ENCODE results near the gene KRTAP5-11. TPM values are rescaled to one million over a fixed set of nuclear protein-coding genes. Genes with fewer than 3 reads are reported as not detected.

KRTAP5-11 gene
- total and polyA plus RNA-seq, 2 of the 8 experiments (the other 6 are each of a cell fraction or from before 2014, with no cell fraction given): not detected

DNA sequence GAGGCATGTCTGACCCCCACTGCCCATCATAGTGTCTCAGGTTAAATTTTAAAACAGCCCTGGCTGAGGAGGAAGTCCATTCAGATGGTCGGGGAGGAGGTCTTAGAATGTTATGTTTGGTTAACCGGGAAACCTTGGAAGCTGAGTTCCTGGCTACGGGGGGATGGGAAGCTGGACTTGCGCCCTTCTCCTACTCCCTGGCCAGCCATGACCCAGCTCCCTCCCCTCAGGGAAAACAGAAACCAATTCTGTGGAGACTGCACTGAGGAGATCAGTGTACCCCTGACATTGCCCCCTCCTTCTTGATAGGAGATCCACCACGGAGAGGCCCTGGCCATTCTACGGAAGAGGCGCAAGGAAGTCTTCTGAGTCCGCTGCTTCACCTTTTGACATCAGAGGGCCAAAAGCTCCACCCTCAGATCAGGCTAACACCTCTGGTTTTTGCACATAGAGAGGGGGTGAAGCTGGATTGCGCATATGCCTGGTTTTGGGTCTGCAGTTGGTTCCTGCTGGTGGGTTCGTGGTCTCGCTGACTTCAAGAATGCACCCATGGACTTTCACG, 37.2 kb downstream of the KRTAP5-11 start (continued):
- TF ChIP-seq BRCA1 (IDR thresholded peaks at IDR 0.05; ENCODE audit: low read depth, low read length) (no peak), GABPA (IDR thresholded peaks at IDR 0.05; ENCODE audit: borderline replicate concordance, insufficient read depth, low read length) (no peak), TAF7 (optimal IDR thresholded peaks at IDR 0.05; ENCODE audit: borderline replicate concordance, low read depth, low read length) (no peak), RNF2 (IDR thresholded peaks at IDR 0.05; ENCODE audit: borderline replicate concordance, low read depth, low read length, missing control alignments, poor library complexity, severe bottlenecking) (no peak), RXRA (IDR thresholded peaks at IDR 0.05; ENCODE audit: insufficient read depth, low read depth, low read length) (no peak), EZH2 (IDR thresholded peaks at IDR 0.05; ENCODE audit: low read depth, low read length, severe bottlenecking) (no peak)

Data from H1 (cell line).